SK-N-MC (cell line): ENCODE data around the gene COQ5.

Experiments
- DNase-seq: peaks from one replicate; pipeline ENCODE4 v3.0.0-alpha.2; 2011; ENCODE audit warnings: low read depth, low spot score
- H3K27ac ChIP-seq: fragments of 200-600 bp; sonication (generic); 2 replicates; pipeline ENCODE4 v1.5.1; 2016; ENCODE audit warnings: mixed run types
- H3K36me3 ChIP-seq: fragments of 200-600 bp; sonication (generic); 2 replicates; pipeline ENCODE4 v1.6.1; 2017; ENCODE audit warnings: antibody characterized with exemption, low read length, mixed read lengths; ENCODE audit not compliant: insufficient read depth
- H3K4me3 ChIP-seq: fragments of 200-600 bp; sonication (generic); 2 replicates; pipeline ENCODE4 v1.5.1; 2016
- H3K9ac ChIP-seq: fragments of 200-600 bp; sonication (generic); 2 replicates; pipeline ENCODE4 v1.8.0; 2017; ENCODE audit warnings: mixed run types, mixed read lengths; ENCODE audit not compliant: insufficient read length
- H3K9me3 ChIP-seq: fragments of 200-600 bp; sonication (generic); 2 replicates; pipeline ENCODE4 v1.6.1; 2017; ENCODE audit warnings: low read depth, mild to moderate bottlenecking, antibody characterized with exemption, low read length, moderate library complexity, mixed read lengths
- EZH2 ChIP-seq: fragments of 200-600 bp; sonication (generic); IDR thresholded peaks from one replicate; pipeline ENCODE4 v1.6.1; 2017; ENCODE audit warnings: antibody characterized with exemption
- FOXP2 ChIP-seq: optimal IDR thresholded peaks from 2 replicates; pipeline ENCODE3; 2011; ENCODE audit warnings: mild to moderate bottlenecking, moderate library complexity; ENCODE audit not compliant: insufficient read depth; ENCODE audit errors: extremely low read length, control extremely low read depth
- POLR2AphosphoS5 ChIP-seq: IDR thresholded peaks from 2 replicates; pipeline ENCODE4 v1.6.1; 2012; ENCODE audit warnings: mild to moderate bottlenecking, low read depth, low read length, borderline replicate concordance

Gene COQ5

DNA sequence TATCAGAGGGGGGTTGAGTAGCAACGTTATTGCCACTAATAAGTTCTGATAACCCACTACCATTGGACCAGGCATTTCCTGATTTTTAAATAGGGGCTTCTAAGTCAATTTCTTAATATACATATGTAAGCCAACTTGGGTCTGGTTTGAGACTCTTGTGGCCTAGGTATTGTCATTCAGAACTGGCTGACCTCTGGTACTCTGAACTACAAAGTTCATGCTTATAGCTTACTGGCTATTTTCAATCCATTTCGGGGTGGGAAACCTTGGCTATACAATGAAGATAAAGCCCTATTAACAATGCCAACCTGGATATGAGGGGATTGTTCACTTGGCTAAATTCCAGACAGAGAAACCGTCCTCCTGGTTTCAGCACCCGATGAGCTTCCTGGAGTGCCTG is 24.4 kb downstream of the COQ5 start:
- H3K9me3 ChIP-seq = no peaks in the 10 kb centered on the region
- no peak overlapping the region for H3K27ac ChIP-seq
- peaks cover 27% of the 10 kb centered on the region for H3K36me3 ChIP-seq
- H3K9ac ChIP-seq = no peak overlapping the region
- H3K4me3 ChIP-seq = no peak overlapping the region
- DNase-seq = no peak
- TF ChIP-seq FOXP2 (no peak), EZH2 (no peak), POLR2AphosphoS5 (no peak)

DNA sequence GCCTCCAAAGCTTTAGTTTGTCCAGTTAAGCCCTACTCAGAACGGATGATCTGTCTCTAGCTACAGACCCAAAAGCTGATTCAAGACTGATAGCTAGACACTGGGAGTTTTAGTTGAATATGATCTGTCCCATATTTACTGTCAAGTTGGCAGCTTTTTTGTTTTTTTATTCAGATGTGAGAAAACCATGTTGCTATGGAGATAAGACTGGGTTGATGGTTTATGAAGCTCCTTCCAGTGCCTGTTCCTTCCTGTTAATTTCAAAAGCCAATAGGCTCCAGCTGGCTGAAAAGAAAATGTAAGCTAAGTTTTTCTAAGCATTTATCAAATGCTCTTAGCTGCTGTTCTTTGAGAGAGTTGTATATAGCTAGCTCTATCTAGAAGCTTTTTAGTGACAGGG is 28.4 kb downstream of the COQ5 start:
- no peak overlapping the region for H3K9ac ChIP-seq

DNA sequence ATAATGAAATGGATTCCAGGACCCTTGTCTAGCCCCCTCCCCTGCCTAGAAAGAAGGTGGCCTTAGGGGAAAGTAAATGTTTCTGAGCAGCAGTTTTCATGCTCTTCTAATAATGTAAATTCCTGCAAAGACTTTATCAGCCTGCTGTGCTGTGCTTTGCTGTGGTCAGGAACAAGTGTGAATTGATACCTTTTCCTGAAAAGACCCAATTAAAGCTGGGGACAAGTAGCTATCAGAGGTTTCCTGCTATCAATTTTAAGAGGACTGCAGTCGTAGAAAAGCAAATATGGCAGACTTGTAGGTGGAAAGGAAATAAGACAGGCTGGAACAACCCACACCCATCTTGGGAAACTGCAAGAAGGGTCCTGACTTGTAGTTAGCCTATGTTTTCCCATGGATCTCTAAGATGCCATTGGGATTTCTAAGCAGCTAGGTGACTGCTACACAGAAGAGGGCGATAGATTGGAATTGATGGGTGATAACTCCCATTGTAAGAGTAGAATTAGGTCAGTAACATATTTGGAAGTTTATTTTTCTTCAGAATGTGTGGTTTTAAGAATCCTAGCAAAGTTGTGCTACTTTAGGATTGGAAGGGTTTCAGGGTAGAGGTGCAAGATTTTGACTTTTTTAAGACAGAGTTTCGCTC is 30.0 kb downstream of the COQ5 start:
- no peaks in the 10 kb centered on the region for H3K9me3 ChIP-seq
- peak overlapping the region; percentile 39 for H3K27ac ChIP-seq
- no peak overlapping the region for H3K9ac ChIP-seq
- peaks cover 31% of the 10 kb centered on the region for H3K36me3 ChIP-seq
- no peak overlapping the region for H3K4me3 ChIP-seq
- no peak for DNase-seq
- TF ChIP-seq EZH2 (no peak), FOXP2 (no peak), POLR2AphosphoS5 (peak; percentile 28; the same call in 1 of the 2 replicates)

More for the DNA sequence above, 28.4 kb downstream of the COQ5 start:
- H3K36me3 ChIP-seq = peaks cover 38% of the 10 kb centered on the region
- no peak for DNase-seq
- H3K27ac ChIP-seq = no peak overlapping the region
- no peaks in the 10 kb centered on the region for H3K9me3 ChIP-seq
- TF ChIP-seq EZH2 (no peak), POLR2AphosphoS5 (no peak), FOXP2 (no peak)
- no peak overlapping the region for H3K4me3 ChIP-seq

DNA sequence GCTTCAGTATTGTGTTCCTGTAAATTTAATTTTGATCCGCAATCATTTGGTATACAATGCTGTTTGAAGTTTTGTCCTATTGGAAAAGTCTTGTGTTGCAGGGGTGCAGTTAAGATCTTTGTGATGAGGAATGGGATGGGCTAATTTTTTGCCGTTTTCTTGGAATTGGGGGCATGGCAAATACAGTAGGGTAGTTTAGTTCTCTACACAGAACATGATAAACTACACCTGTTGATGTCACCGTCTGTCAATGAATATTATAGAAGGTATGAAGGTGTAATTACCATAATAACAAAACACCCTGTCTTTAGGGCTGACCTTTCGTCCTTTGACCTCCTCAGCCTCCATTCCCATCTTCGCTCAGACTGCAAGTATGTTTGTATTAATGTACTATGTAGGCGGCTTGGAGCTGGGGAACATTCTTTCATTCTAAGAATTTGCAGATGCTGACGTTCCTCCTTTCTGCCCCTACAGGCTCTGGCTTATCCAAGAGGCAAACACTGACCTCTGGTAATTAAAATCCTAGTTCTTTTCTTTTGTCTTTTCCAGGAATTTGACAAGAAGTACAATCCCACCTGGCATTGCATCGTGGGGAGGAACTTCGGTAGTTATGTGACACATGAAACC is 31.3 kb downstream of the COQ5 start:
- H3K27ac ChIP-seq = no peak overlapping the region
- H3K9me3 ChIP-seq = no peaks in the 10 kb centered on the region
- TF ChIP-seq FOXP2 = no peak
- TF ChIP-seq POLR2AphosphoS5 = no peak
- TF ChIP-seq EZH2 = no peak
- peaks cover 22% of the 10 kb centered on the region for H3K36me3 ChIP-seq
- peak overlapping the region; percentile 82 for H3K4me3 ChIP-seq
- no peak for DNase-seq
- peak overlapping the region; percentile 78 for H3K9ac ChIP-seq

DNA sequence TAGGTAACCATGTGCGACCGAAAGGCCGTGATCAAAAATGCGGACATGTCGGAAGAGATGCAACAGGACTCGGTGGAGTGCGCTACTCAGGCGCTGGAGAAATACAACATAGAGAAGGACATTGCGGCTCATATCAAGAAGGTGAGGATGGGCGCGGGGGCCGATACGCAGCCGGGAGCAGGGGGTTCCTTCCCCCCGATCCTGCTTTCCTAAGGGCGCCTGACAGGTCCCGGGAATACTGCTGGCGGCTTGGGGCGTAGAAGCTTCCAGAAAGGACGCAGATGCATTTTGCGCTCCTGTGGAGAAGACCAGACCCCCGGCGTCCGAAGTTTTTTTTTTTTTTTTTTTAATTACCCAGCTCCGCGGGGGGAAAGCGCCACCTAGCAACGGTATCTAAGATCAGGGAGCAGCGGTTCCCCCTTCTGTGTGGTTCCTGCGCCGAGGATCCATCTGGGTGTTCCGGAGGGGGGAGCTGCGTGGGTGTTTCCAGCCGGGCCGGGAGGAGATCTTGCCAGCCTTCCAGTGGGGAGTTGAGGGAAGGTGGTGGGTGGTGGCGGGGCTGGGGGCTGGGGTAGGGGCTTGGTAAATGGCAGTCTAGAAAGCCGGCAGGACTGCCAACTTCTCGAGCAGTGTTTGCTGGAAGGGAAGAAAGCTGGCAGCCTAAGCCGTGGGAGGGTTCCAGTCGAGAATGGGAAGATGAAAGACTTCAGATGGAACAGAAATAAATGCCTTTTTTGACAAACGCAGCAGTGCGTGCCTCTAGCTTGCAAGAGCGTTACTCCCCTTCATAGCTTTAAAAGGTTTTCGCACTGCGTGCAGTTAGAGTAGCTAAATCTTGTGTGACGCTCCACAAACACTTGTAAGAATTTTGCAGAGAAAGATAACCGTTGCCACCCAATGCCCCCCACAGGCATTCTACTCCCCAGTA is 32.3 kb downstream of the COQ5 start:
- no peak overlapping the region for H3K27ac ChIP-seq
- peak overlapping the region; percentile 82 for H3K4me3 ChIP-seq
- peak overlapping the region; percentile 78 for H3K9ac ChIP-seq
- no peak for TF ChIP-seq POLR2AphosphoS5
- TF ChIP-seq FOXP2 = no peak
- no peak for TF ChIP-seq EZH2
- no peaks in the 10 kb centered on the region for H3K9me3 ChIP-seq
- H3K36me3 ChIP-seq = peaks cover 22% of the 10 kb centered on the region
- DNase-seq = no peak

DNA sequence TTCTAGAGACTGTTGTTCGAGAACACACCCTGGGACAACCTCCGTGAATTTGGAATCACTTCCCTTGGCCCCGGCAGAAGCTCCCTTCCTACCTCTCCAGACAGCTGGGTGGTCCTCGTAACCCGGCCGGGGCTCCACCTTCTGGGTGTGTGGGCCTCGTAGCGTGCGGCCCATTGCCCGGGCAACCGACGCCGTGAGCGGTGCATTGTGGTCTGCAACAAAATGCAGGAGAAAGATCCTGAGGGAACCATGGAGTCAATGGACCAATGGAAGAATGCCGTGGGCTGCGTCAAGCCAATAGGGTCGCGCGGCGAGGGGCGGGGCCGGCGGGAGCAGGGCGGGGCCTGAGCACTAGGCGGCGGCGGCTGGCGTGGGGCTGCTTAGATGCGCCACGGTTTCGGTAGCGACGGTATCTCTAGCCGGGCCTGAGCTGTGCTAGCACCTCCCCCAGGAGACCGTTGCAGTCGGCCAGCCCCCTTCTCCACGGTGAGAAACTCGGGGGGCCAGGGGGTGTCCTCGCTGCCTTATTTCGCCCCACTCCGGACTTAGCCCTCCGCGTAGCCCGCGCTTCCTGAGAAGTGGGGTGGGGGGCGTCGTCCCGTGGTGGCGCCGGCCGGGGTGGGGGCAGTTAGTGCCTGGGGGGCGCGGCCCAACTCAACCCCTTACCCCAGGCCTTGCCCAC is 33.1 kb downstream of the COQ5 start, which contains the start of gene DYNLL1:
TSS of gene DYNLL1 (plus strand) at position 383 of the 682 bp plus-strand sequence. CDS start 309 bp downstream, outside the sequence.
- Histone ChIP-seq H3K27ac (no peak within 1 kb of the TSS), H3K4me3 (peak within 1 kb of the TSS; percentile 82), H3K36me3 (peaks cover 29% of the 10 kb centered on the region), H3K9ac (peak within 1 kb of the TSS; percentile 78), H3K9me3 (no peaks in the 10 kb centered on the region)
- peak; percentile 84 for DNase-seq
- no peak for TF ChIP-seq FOXP2
- peak; percentile 99 for TF ChIP-seq POLR2AphosphoS5
- TF ChIP-seq EZH2 = no peak

DNA sequence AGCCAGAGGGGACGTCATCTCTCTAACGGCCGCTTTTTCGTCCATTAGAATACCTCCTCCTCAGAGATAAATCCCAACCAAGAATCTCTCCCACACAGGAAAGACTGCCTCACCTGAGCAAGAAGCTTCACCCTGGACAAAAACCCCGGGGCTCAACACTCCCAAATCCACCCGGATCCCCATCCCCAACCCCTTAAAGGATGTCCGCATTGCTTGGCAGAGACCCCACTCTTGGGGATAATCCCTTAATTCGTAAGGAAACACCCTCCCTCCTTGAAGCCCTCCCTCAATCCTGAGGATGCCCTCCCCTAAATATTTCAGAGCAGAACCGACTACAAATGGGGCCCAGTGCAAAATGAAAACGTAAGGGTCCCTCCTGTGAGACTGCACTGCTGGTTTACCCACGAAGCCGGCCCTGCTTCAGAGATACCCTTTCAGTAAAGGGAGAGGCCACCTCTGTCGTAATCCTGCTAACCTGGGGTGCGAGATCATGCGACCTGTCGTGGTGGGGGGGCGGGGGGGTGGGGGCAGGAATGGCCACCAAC is 33.7 kb downstream of the COQ5 start:
- DNase-seq = no peak
- TF ChIP-seq POLR2AphosphoS5 (no peak), FOXP2 (no peak), EZH2 (no peak)
- H3K4me3 ChIP-seq = peak overlapping the region; percentile 82
- peaks cover 32% of the 10 kb centered on the region for H3K36me3 ChIP-seq
- H3K9ac ChIP-seq = peak overlapping the region; percentile 61
- H3K27ac ChIP-seq = no peak overlapping the region
- H3K9me3 ChIP-seq = no peaks in the 10 kb centered on the region
